T-helper 1 cell treated with Interleukin-12 subunit alpha and Interleukin-12 subunit beta and Interleukin-4 antibody, amounts not matched to agents 30 ng/mL and 1 ng/mL, for 36 hours (primary cell): ENCODE results near the gene VASH2. TPM values are rescaled to one million over a fixed set of nuclear protein-coding genes. Genes with fewer than 3 reads are reported as not detected.

Experiments
- intact Hi-C: fragments of 100-400 bp; cut with micrococcal nuclease; formaldehyde crosslinking; loops from one replicate; pipeline ENCODE4 v1.15.1; 2024
- total RNA-seq: library from RNA; stranded (reverse); gene quantifications from 2 replicates; pipeline ENCODE4 v1.2.3, GENCODE V29; 2022

VASH2 gene
- total RNA-seq, 1 donor from 2014 or later = 0.64 TPM

- intact Hi-C loops = no loop called here
These were observed 29.9 kb downstream of the VASH2 start for GRCh38 chr1:212980123-212980785.

- intact Hi-C loops = no loop called here
These were observed 30.7 kb downstream of the VASH2 start for GRCh38 chr1:212981025-212981495.

GRCh38 chr1:212981571-212982328, 31.4 kb downstream of the VASH2 start:
- intact Hi-C loops = no loop called here

GRCh38 chr1:212982430-212983152, 32.2 kb downstream of the VASH2 start:
- intact Hi-C loops = no loop called here

- intact Hi-C loops = no loop called here
These were observed 33.1 kb downstream of the VASH2 start for GRCh38 chr1:212983482-212983881.

- intact Hi-C loops = no loop called here
These were observed 34.4 kb downstream of the VASH2 start for GRCh38 chr1:212984522-212985291.

GRCh38 chr1:212986551-212986950, 36.2 kb downstream of the VASH2 start:
- intact Hi-C loops = no loop called here

GRCh38 chr1:212987702-212988322, 37.5 kb downstream of the VASH2 start:
- intact Hi-C loops = no loop called here

- intact Hi-C loops = no loop called here
These were observed 39.9 kb downstream of the VASH2 start for GRCh38 chr1:212990276-212990675.

GRCh38 chr1:212993960-212994359, 43.6 kb downstream of the VASH2 start:
- intact Hi-C loops = loop anchor here (2.0 kb wide), 1 partner anchor 537 kb away; no protein-coding TSS in a partner anchor

GRCh38 chr1:212994926-212995325, 44.6 kb downstream of the VASH2 start:
- intact Hi-C loops = loop anchor here (1.0 to 2.0 kb wide), 10 partner anchors 20 to 1315 kb away; partner anchors contain the start of genes ANGEL2, BATF3, FLVCR1 and NSL1

- intact Hi-C loops = no loop called here
These were observed 52.9 kb downstream of the VASH2 start for GRCh38 chr1:213003256-213003655.

GRCh38 chr1:213008564-213008963, 58.2 kb downstream of the VASH2 start:
- intact Hi-C loops = no loop called here

GRCh38 chr1:213014642-213015041, 64.3 kb downstream of the VASH2 start:
- intact Hi-C loops = loop anchor here (1.0 to 10.0 kb wide), 18 partner anchors 19 to 1754 kb away; partner anchors contain the start of genes ATF3, CENPF, DTL and FLVCR1

GRCh38 chr1:213015099-213016050, 65.0 kb downstream of the VASH2 start, which contains the start of gene ANGEL2:
Gene ANGEL2 (minus strand): TSS chr1:213015867. CDS start chr1:213015671, 196 bp downstream.
- intact Hi-C loops = loop anchor here (1.0 to 10.0 kb wide), 18 partner anchors 20 to 1755 kb away; partner anchors contain the start of genes ATF3, CENPF, DTL and FLVCR1

- intact Hi-C loops = loop anchor here (5.0 to 10.0 kb wide), 3 partner anchors 980 to 1600 kb away; partner anchors contain the start of genes CENPF, DTL and INTS7
These were observed 67.3 kb downstream of the VASH2 start for GRCh38 chr1:213017447-213018273.

- intact Hi-C loops = loop anchor here (5.0 to 10.0 kb wide), 3 partner anchors 982 to 1602 kb away; partner anchors contain the start of genes CENPF, DTL and INTS7
These were observed 69.1 kb downstream of the VASH2 start for GRCh38 chr1:213019450-213019849.

- intact Hi-C loops = no loop called here
These were observed 69.7 kb downstream of the VASH2 start for GRCh38 chr1:213020016-213020415.
